Fibroblast of the aortic adventitia (primary cell): Measurements from ENCODE around the gene JKAMP. TPM values are rescaled to one million over a fixed set of nuclear protein-coding genes. Genes with fewer than 3 reads are reported as not detected.
A peak's percentile ranks its signal among the peaks of the same experiment; 100 is the strongest.

Experiments
- DNase-seq: peaks from one replicate; pipeline ENCODE4 v3.0.0-alpha.2; 2010; ENCODE audit warnings: low read depth
- H3K4me3 ChIP-seq: 2 replicates; pipeline ENCODE4 v1.5.1; 2011; ENCODE audit warnings: low read depth, mild to moderate bottlenecking, control low read depth, low read length, moderate library complexity
- CTCF ChIP-seq: IDR thresholded peaks from 2 replicates; pipeline ENCODE4 v1.5.1; 2011; ENCODE audit warnings: mild to moderate bottlenecking, low read length, control low read depth, inconsistent platforms; ENCODE audit not compliant: insufficient read depth
- total RNA-seq: library from RNA; depleted of rRNA; stranded (reverse); fragments of >200 nt; gene quantifications from 2 replicates; pipeline ENCODE4 v1.2.3, GENCODE V29; 2012; ENCODE audit warnings: low replicate concordance

JKAMP gene
- total RNA-seq, 1 donor = 105 TPM

- no peak overlapping the region for H3K4me3 ChIP-seq
- DNase-seq = no peak
- TF ChIP-seq CTCF = no peak
Measured at GRCh38 chr14:59490756-59491155, 6.4 kb downstream of the JKAMP start.

- no peak for TF ChIP-seq CTCF
- no peak for DNase-seq
- H3K4me3 ChIP-seq = no peak overlapping the region
Measured at GRCh38 chr14:59492384-59492783, 8.1 kb downstream of the JKAMP start.

GRCh38 chr14:59500732-59501131 is 16.4 kb downstream of the JKAMP start:
- no peak overlapping the region for H3K4me3 ChIP-seq
- no peak for TF ChIP-seq CTCF
- DNase-seq = no peak

- H3K4me3 ChIP-seq = no peak overlapping the region
- TF ChIP-seq CTCF = no peak
- no peak for DNase-seq
Measured at GRCh38 chr14:59503256-59503655, 18.9 kb downstream of the JKAMP start.

GRCh38 chr14:59507063-59507751 is 22.9 kb downstream of the JKAMP start:
- peak; percentile 95 for TF ChIP-seq CTCF
- peak; percentile 49 for DNase-seq
- H3K4me3 ChIP-seq = no peak overlapping the region

- no peak overlapping the region for H3K4me3 ChIP-seq
- no peak for TF ChIP-seq CTCF
- no peak for DNase-seq
Measured at GRCh38 chr14:59507752-59508103, 23.4 kb downstream of the JKAMP start.

GRCh38 chr14:59509101-59509500 is 24.8 kb downstream of the JKAMP start:
- H3K4me3 ChIP-seq = no peak overlapping the region
- DNase-seq = no peak
- no peak for TF ChIP-seq CTCF
